ENCODE results near the gene SOCS3. TPM values are rescaled to one million over a fixed set of nuclear protein-coding genes. Genes with fewer than 3 reads are reported as not detected.

SOCS3 gene
- total RNA-seq, 1 donor from 2014 or later = 13.4 TPM

DNA sequence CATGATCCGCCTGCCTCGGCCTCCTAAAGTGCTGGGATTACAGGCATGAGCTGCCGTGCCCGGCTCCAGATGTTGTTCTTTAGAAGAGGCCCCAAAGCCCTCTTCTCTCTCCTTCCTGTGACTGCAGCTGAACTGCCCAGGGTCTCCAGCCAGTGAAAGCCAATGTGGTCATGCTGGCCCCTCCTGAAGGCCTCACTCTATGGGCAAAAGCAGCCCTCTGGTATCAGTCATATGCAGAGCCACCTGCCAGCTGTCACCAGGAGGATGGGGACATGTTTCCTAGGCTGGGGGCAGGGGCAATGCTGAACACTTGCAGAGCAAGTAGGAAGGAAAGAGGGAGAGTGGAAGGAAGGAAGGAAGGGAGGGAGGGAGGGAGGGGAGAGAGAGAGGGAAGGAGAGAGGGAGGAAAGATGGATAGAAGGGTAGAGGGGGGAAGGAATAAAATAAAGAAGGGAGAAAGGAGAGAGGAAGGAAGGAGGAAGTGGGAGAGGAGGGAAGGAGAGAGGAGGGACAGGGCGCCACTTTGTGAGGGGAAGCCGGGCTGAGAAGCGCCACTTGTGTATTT, 36.0 kb downstream of the SOCS3 start:
- Histone ChIP-seq H3K36me3 (ENCODE audit: insufficient read depth, low read length) (no peaks in the 10 kb centered on the region), H3K4me1 (ENCODE audit: insufficient read depth, low read length) (peaks cover 24% of the 10 kb centered on the region), H3K4me2 (ENCODE audit: low read length) (peak overlapping the region; percentile 73), H3K27ac (ENCODE audit: low read depth, low read length) (peak overlapping the region; percentile 83), H2AFZ (ENCODE audit: low read depth, low read length) (peak overlapping the region; percentile 49), H3K9me3 (ENCODE audit: insufficient read depth, low read depth, low read length) (no peaks in the 10 kb centered on the region), H3K4me3 (ENCODE audit: insufficient read depth, low read depth, low read length) (no peak overlapping the region), H4K20me1 (ENCODE audit: insufficient read depth, low read length) (no peaks in the 10 kb centered on the region), H3K79me2 (ENCODE audit: insufficient read depth, low read length) (no peaks in the 10 kb centered on the region), H3K27me3 (ENCODE audit: insufficient read depth, low read length) (no peaks in the 10 kb centered on the region), H3K9ac (ENCODE audit: low read length) (peak overlapping the region; percentile 73)
- peaks cover 2% of the 10 kb centered on the region for H3K9me3 Mint-ChIP-seq (ENCODE audit: unreplicated experiment)
- no peaks in the 10 kb centered on the region for H3K36me3 Mint-ChIP-seq (ENCODE audit: low read depth, unreplicated experiment)
- peaks cover 3% of the 10 kb centered on the region for H3K27me3 Mint-ChIP-seq (ENCODE audit: low read depth, unreplicated experiment)
- TF ChIP-seq EZH2 (IDR thresholded peaks at IDR 0.05; ENCODE audit: insufficient read depth, low read length) = no peak
- TF ChIP-seq CTCF (IDR thresholded peaks at IDR 0.05; ENCODE audit: insufficient read depth, low read depth, low read length) = no peak
- H3K27ac Mint-ChIP-seq (ENCODE audit: unreplicated experiment) = peak overlapping the region; percentile 84
- no peak for DNase-seq (ENCODE audit: low read depth)
- H3K4me3 Mint-ChIP-seq (ENCODE audit: unreplicated experiment) = no peak overlapping the region
- FAIRE-seq = no peak
- peaks cover 13% of the 10 kb centered on the region for H3K4me1 Mint-ChIP-seq (ENCODE audit: low read depth, unreplicated experiment)

GRCh38 chr17:78322858-78323455, 36.9 kb downstream of the SOCS3 start:
- Histone ChIP-seq H3K4me1 (ENCODE audit: insufficient read depth, low read length) (peaks cover 20% of the 10 kb centered on the region), H3K4me3 (ENCODE audit: insufficient read depth, low read depth, low read length) (no peak overlapping the region), H3K27me3 (ENCODE audit: insufficient read depth, low read length) (no peaks in the 10 kb centered on the region), H3K27ac (ENCODE audit: low read depth, low read length) (no peak overlapping the region), H3K36me3 (ENCODE audit: insufficient read depth, low read length) (no peaks in the 10 kb centered on the region), H2AFZ (ENCODE audit: low read depth, low read length) (no peak overlapping the region), H3K9ac (ENCODE audit: low read length) (no peak overlapping the region), H3K4me2 (ENCODE audit: low read length) (no peak overlapping the region), H3K79me2 (ENCODE audit: insufficient read depth, low read length) (no peaks in the 10 kb centered on the region), H3K9me3 (ENCODE audit: insufficient read depth, low read depth, low read length) (no peaks in the 10 kb centered on the region), H4K20me1 (ENCODE audit: insufficient read depth, low read length) (no peaks in the 10 kb centered on the region)
- DNase-seq (ENCODE audit: low read depth) = no peak
- Mint-ChIP-seq H3K27me3 (ENCODE audit: low read depth, unreplicated experiment) (peaks cover 3% of the 10 kb centered on the region), H3K9me3 (ENCODE audit: unreplicated experiment) (peaks cover 2% of the 10 kb centered on the region), H3K4me1 (ENCODE audit: low read depth, unreplicated experiment) (peaks cover 13% of the 10 kb centered on the region), H3K36me3 (ENCODE audit: low read depth, unreplicated experiment) (no peaks in the 10 kb centered on the region), H3K4me3 (ENCODE audit: unreplicated experiment) (no peak overlapping the region), H3K27ac (ENCODE audit: unreplicated experiment) (peak overlapping the region; percentile 72)
- no peak for FAIRE-seq
- TF ChIP-seq EZH2 (IDR thresholded peaks at IDR 0.05; ENCODE audit: insufficient read depth, low read length) = no peak

DNA sequence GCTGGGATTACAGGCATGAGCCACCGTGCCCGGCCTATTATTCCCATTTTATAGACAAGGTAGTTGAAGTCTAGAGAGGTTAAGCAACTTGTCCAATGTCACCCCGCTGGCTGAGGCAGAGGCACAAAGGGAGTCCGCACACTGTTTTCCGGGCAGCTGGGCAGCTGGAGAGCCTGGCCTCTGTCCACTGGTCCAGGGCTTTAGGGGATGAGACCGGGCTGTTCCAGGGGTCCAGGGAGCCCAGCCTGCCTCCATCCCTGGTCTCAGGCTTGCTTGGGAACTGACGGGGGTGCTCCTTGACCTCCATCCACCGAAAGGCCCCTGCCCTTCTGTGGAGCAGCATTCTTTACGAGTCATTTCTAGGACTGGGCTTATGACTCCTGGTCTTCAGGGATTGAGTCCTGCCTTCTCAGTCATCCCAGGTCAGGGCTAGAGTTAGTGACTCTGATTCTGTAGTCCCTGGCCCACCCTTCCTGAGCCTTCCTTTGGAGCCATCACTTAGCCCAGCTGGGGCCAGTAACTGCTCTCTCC, 37.5 kb downstream of the SOCS3 start:
- Mint-ChIP-seq H3K27ac (ENCODE audit: unreplicated experiment) (no peak overlapping the region), H3K4me3 (ENCODE audit: unreplicated experiment) (no peak overlapping the region), H3K27me3 (ENCODE audit: low read depth, unreplicated experiment) (peaks cover 3% of the 10 kb centered on the region), H3K9me3 (ENCODE audit: unreplicated experiment) (peaks cover 2% of the 10 kb centered on the region), H3K4me1 (ENCODE audit: low read depth, unreplicated experiment) (peaks cover 17% of the 10 kb centered on the region), H3K36me3 (ENCODE audit: low read depth, unreplicated experiment) (no peaks in the 10 kb centered on the region)
- Histone ChIP-seq H3K9ac (ENCODE audit: low read length) (no peak overlapping the region), H3K79me2 (ENCODE audit: insufficient read depth, low read length) (no peaks in the 10 kb centered on the region), H3K4me3 (ENCODE audit: insufficient read depth, low read depth, low read length) (no peak overlapping the region), H3K36me3 (ENCODE audit: insufficient read depth, low read length) (no peaks in the 10 kb centered on the region), H4K20me1 (ENCODE audit: insufficient read depth, low read length) (no peaks in the 10 kb centered on the region), H3K27me3 (ENCODE audit: insufficient read depth, low read length) (no peaks in the 10 kb centered on the region), H3K9me3 (ENCODE audit: insufficient read depth, low read depth, low read length) (no peaks in the 10 kb centered on the region), H2AFZ (ENCODE audit: low read depth, low read length) (peak overlapping the region; percentile 18), H3K4me2 (ENCODE audit: low read length) (no peak overlapping the region), H3K4me1 (ENCODE audit: insufficient read depth, low read length) (peaks cover 22% of the 10 kb centered on the region), H3K27ac (ENCODE audit: low read depth, low read length) (no peak overlapping the region)
- DNase-seq (ENCODE audit: low read depth) (no peak), FAIRE-seq (no peak)
- TF ChIP-seq EZH2 (IDR thresholded peaks at IDR 0.05; ENCODE audit: insufficient read depth, low read length) = no peak
- TF ChIP-seq CTCF (IDR thresholded peaks at IDR 0.05; ENCODE audit: insufficient read depth, low read depth, low read length) = no peak

Measured in astrocyte (in vitro differentiated cells and primary cell).